DND-41 (cell line): ENCODE measurements around the gene ZNF366.

Experiments
- ATAC-seq: fragments of 200-7000 bp; cut with Tn5 transposase; 3 replicates; pipeline ENCODE4 v1.9.1; 2021; ENCODE audit warnings: low read depth; ENCODE audit not compliant: insufficient read depth
- DNase-seq: peaks from one replicate; pipeline ENCODE4 v3.0.0-alpha.2; 2020
- H2AFZ ChIP-seq: 2 replicates; pipeline ENCODE4 v1.6.0; 2012; ENCODE audit warnings: low read depth, low read length
- H3K27ac ChIP-seq: 2 replicates; pipeline ENCODE4 v1.5.1; 2012; ENCODE audit warnings: low read length, inconsistent platforms
- H3K27me3 ChIP-seq: fragments of 200-600 bp; sonication (generic); 2 replicates; pipeline ENCODE4 v1.6.0; 2012; ENCODE audit warnings: low read length, mild to moderate bottlenecking, inconsistent platforms; ENCODE audit not compliant: insufficient read depth, poor library complexity
- H3K36me3 ChIP-seq: 2 replicates; pipeline ENCODE4 v1.5.1; 2012; ENCODE audit warnings: low read length, inconsistent platforms; ENCODE audit not compliant: insufficient read depth
- H3K4me1 ChIP-seq: 2 replicates; pipeline ENCODE4 v1.5.1; 2012; ENCODE audit warnings: mild to moderate bottlenecking, low read length; ENCODE audit not compliant: insufficient read depth
- H3K4me2 ChIP-seq: 2 replicates; pipeline ENCODE4 v1.6.0; 2012; ENCODE audit warnings: mild to moderate bottlenecking, moderate library complexity, low read length, inconsistent platforms; ENCODE audit not compliant: insufficient read depth
- H3K4me3 ChIP-seq, 2 experiments: fragments of 200-600 bp in 1 of 2; shearing (Covaris generic) in 1 of 2; 2 replicates each; pipeline ENCODE4 v1.5.1; 2012 to 2016; ENCODE audit warnings: inconsistent platforms in 2 of 2, low read length in 2 of 2, mild to moderate bottlenecking in 2 of 2, low read depth in 1 of 2, moderate library complexity in 1 of 2
- H3K79me2 ChIP-seq: 2 replicates; pipeline ENCODE4 v1.6.0; 2012; ENCODE audit warnings: low read length, inconsistent platforms; ENCODE audit not compliant: insufficient read depth
- H3K9ac ChIP-seq: 2 replicates; pipeline ENCODE4 v1.6.0; 2012; ENCODE audit warnings: low read depth, mild to moderate bottlenecking, inconsistent platforms, low read length, moderate library complexity
- H3K9me3 ChIP-seq: 2 replicates; pipeline ENCODE4 v1.5.1; 2012; ENCODE audit warnings: low read length, moderate library complexity, mild to moderate bottlenecking, inconsistent platforms; ENCODE audit not compliant: insufficient read depth, severe bottlenecking
- H4K20me1 ChIP-seq: 2 replicates; pipeline ENCODE4 v1.6.0; 2012; ENCODE audit warnings: low read length; ENCODE audit not compliant: insufficient read depth
- EZH2 ChIP-seq: IDR thresholded peaks from 3 replicates; pipeline ENCODE4 v1.6.1; 2012; ENCODE audit warnings: borderline replicate concordance, low read depth, mild to moderate bottlenecking, moderate library complexity, low read length, inconsistent platforms; ENCODE audit not compliant: severe bottlenecking
- TF ChIP-seq, protein P1 (sequence below): IDR thresholded peaks from 2 replicates; pipeline ENCODE4 v1.5.1; 2012; ENCODE audit warnings: borderline replicate concordance, low read length, moderate library complexity, mild to moderate bottlenecking; ENCODE audit not compliant: poor library complexity, severe bottlenecking; ENCODE audit errors: extremely low read depth

The ZNF366 gene

DNA sequence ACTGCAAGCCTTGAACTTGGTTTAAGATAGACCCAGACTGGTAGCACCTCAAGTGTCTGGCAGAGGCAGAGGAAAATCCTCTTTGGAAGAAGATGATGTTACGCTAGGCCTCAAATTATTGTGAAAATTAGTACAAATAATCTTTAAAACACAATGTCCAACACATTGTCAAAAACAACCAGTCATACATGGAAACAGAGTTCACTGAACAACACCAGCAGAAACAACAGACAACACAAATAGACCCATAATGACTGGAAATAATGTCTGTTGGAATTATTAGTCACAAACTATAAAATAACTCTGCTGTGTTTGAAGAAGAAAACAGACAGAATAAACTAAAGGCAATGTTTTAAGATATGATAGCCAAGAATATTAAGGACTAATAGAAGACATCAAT lies 15.4 kb upstream of the ZNF366 start:
- Histone ChIP-seq H3K27me3 (no peaks in the 10 kb centered on the region), H3K79me2 (no peaks in the 10 kb centered on the region), H3K4me3 (no peak overlapping the region), H3K4me2 (no peak overlapping the region), H3K27ac (no peak overlapping the region), H3K36me3 (no peaks in the 10 kb centered on the region), H4K20me1 (no peaks in the 10 kb centered on the region), H2AFZ (no peak overlapping the region), H3K4me1 (no peaks in the 10 kb centered on the region), H3K9me3 (no peaks in the 10 kb centered on the region), H3K9ac (no peak overlapping the region)
- DNase-seq (no peak), ATAC-seq (no peak)
- no peak for TF ChIP-seq EZH2
- TF ChIP-seq, protein P1, sequence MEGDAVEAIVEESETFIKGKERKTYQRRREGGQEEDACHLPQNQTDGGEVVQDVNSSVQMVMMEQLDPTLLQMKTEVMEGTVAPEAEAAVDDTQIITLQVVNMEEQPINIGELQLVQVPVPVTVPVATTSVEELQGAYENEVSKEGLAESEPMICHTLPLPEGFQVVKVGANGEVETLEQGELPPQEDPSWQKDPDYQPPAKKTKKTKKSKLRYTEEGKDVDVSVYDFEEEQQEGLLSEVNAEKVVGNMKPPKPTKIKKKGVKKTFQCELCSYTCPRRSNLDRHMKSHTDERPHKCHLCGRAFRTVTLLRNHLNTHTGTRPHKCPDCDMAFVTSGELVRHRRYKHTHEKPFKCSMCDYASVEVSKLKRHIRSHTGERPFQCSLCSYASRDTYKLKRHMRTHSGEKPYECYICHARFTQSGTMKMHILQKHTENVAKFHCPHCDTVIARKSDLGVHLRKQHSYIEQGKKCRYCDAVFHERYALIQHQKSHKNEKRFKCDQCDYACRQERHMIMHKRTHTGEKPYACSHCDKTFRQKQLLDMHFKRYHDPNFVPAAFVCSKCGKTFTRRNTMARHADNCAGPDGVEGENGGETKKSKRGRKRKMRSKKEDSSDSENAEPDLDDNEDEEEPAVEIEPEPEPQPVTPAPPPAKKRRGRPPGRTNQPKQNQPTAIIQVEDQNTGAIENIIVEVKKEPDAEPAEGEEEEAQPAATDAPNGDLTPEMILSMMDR, result no peak

DNA sequence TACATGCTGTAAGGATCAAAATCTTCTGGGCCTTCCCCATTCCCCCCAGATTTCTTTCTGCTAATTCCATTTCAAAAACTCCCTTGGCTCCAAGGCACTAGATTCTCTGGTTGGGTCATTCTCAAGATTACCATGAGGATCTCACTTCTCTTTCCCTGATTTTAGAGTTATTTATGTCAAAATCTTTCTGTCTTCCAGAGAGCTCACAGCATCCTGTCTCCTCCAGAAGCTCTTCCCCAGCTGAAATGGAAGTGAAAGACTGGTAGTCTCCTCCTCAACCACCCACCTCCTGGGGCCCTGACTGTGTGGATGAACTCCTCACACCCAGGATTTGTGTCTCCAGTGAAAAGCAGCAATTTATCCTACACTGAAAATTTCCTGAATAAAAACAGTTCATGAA lies 11.9 kb upstream of the ZNF366 start:
- no peak for TF ChIP-seq EZH2
- TF ChIP-seq, protein P1, result no peak
- H3K4me2 ChIP-seq, result no peak overlapping the region
- no peak for ATAC-seq
- DNase-seq, result no peak
- no peaks in the 10 kb centered on the region for H3K36me3 ChIP-seq
- H3K4me1 ChIP-seq, result no peaks in the 10 kb centered on the region
- no peak overlapping the region for H2AFZ ChIP-seq
- H3K9ac ChIP-seq, result no peak overlapping the region
- H3K79me2 ChIP-seq, result no peaks in the 10 kb centered on the region
- no peaks in the 10 kb centered on the region for H3K27me3 ChIP-seq
- H3K4me3 ChIP-seq, result no peak overlapping the region
- no peak overlapping the region for H3K27ac ChIP-seq
- no peaks in the 10 kb centered on the region for H3K9me3 ChIP-seq
- H4K20me1 ChIP-seq, result no peaks in the 10 kb centered on the region

DNA sequence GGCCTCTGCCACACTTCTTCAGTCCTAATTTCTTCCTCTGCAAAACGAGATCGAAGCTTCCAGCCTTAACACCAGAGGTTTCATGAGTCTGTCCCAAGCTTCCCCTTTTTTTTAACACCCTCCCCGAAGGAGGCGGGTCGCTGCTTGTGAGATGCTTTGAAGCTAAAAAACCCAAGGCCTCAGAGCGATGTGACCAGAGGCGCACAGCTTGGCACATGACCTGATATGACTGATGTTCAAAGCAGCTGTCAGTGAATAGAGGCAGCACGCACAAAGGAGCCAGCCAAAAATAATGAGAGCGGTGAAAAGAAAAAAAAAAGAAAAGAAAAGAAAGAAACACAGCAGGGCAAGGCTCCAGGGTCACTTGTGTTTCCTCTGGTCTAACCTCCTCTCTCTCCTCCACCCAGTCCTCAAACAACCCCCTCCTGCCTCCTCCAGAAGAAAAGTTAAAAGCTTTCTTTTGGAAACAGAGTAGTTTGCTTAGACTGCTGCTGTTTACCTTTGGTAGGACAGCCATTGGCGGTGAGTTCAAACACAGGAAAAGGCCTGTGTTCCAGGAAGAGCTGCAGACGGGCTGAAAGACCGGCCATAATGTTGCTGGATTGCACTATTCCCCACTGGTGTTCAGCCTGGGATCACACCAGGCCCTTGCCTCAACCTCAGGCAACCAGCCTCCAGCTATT lies 10.9 kb upstream of the ZNF366 start:
- no peak for DNase-seq
- H2AFZ ChIP-seq, result no peak overlapping the region
- TF ChIP-seq EZH2, result no peak
- TF ChIP-seq, protein P1, result no peak

More for the DNA sequence above, 10.9 kb upstream of the ZNF366 start:
- no peak for ATAC-seq
- no peaks in the 10 kb centered on the region for H3K27me3 ChIP-seq
- H3K4me3 ChIP-seq, result no peak overlapping the region
- no peaks in the 10 kb centered on the region for H3K36me3 ChIP-seq
- H3K79me2 ChIP-seq, result no peaks in the 10 kb centered on the region
- H3K4me2 ChIP-seq, result no peak overlapping the region
- no peaks in the 10 kb centered on the region for H3K4me1 ChIP-seq
- H3K27ac ChIP-seq, result no peak overlapping the region
- H4K20me1 ChIP-seq, result no peaks in the 10 kb centered on the region
- no peak overlapping the region for H3K9ac ChIP-seq
- no peaks in the 10 kb centered on the region for H3K9me3 ChIP-seq
